ENCODE results near the gene C22orf23. TPM values are rescaled to one million over a fixed set of nuclear protein-coding genes. Genes with fewer than 3 reads are reported as not detected.

The C22orf23 gene
- total and polyA plus RNA-seq, 2 of the 4 experiments (the other 2 are of a cell fraction) = 0.39 to 0.54 TPM

GRCh38 chr22:37929390-37929789 lies 24.0 kb downstream of the C22orf23 start:
- TF ChIP-seq POLR2A (IDR thresholded peaks at IDR 0.05; ENCODE audit: low read depth, low read length) = no peak
- no peak for TF ChIP-seq NFE2L2 (IDR thresholded peaks at IDR 0.05; ENCODE audit: low read depth, low read length)
- no peaks in the 10 kb centered on the region for H3K9me3 ChIP-seq (ENCODE audit: control insufficient read depth, insufficient read depth, low read length)
- dilution Hi-C loops (cut with HindIII; ENCODE audit: low sequenced_read_pairs, unreplicated experiment) (no loop called here), in situ Hi-C loops (cut with MboI; ENCODE audit: low sequenced_read_pairs) (no loop called here), intact Hi-C loops (cut with micrococcal nuclease) (no loop called here)
- H2AFZ ChIP-seq (replicated peaks; ENCODE audit: low read length, poor library complexity) = no peak overlapping the region
- CTCF ChIA-PET = no interaction called here
- no peak overlapping the region for H3K23ac ChIP-seq (ENCODE audit: low read depth, low read length)
- no peak overlapping the region for H3K27ac ChIP-seq (ENCODE audit: insufficient read depth, low read length)
- peaks cover 56% of the 10 kb centered on the region for H3K36me3 ChIP-seq (ENCODE audit: control insufficient read depth, insufficient read depth, low read length)
- no peak overlapping the region for H3K9ac ChIP-seq (ENCODE audit: low read depth, low read length)
- WGBS, 2 experiments (ENCODE audit: extremely low coverage in 2 of 2, insufficient read length in 1 of 2) = 100% methylated on average over 3 of the region's 5 CpGs; no CpG with 5 or more reads in 1 of the 2 experiments
- no peak overlapping the region for H3K4ac ChIP-seq (ENCODE audit: low read depth, low read length)
- POLR2A ChIA-PET (ENCODE audit: unreplicated experiment) = no interaction called here
- H3K27me3 ChIP-seq (ENCODE audit: control insufficient read depth, insufficient read depth, low read length) = no peaks in the 10 kb centered on the region
- peaks cover 8% of the 10 kb centered on the region for H3K9me1 ChIP-seq (ENCODE audit: insufficient read depth, low read length)
- no peak overlapping the region for H2BK120ac ChIP-seq (ENCODE audit: low read depth, low read length)
- ATAC-seq (ENCODE audit: low read depth) (no peak), DNase-seq (no peak)
- no peak overlapping the region for H4K5ac ChIP-seq (ENCODE audit: low read depth, low read length)
- H2BK15ac ChIP-seq (ENCODE audit: low read depth, low read length) = no peak overlapping the region
- no peak overlapping the region for H2BK20ac ChIP-seq (ENCODE audit: low read depth, low read length)
- H3K14ac ChIP-seq (replicated peaks; ENCODE audit: low read depth, low read length) = no peak overlapping the region
- no peak overlapping the region for H2BK5ac ChIP-seq (ENCODE audit: low read depth, low read length, poor library complexity, severe bottlenecking)
- peaks cover 16% of the 10 kb centered on the region for H3K4me1 ChIP-seq (ENCODE audit: control insufficient read depth, insufficient read depth, low read length)
- no TSS peak for BruUV-seq (replicated peaks)
- H3K79me1 ChIP-seq (ENCODE audit: low read depth in 1 of 2, low read length in 2 of 2) = peaks cover 0 to 51% of the 10 kb centered on the region in 2 experiments; a peak in 3 of 4 replicates
- peak overlapping the region; percentile 13 for H2AK9ac ChIP-seq (replicated peaks; ENCODE audit: low read depth, low read length, poor library complexity)
- no peak overlapping the region for H3K4me3 ChIP-seq (ENCODE audit: insufficient read depth, low read depth, low read length)
- H3K56ac ChIP-seq (ENCODE audit: extremely low read depth, insufficient read depth, low read length) = no peak overlapping the region
- no peak overlapping the region for H3K4me2 ChIP-seq (ENCODE audit: low read depth, low read length)
- H3K18ac ChIP-seq (ENCODE audit: low read depth, low read length) = no peak overlapping the region
- peaks cover 36% of the 10 kb centered on the region for H4K20me1 ChIP-seq (ENCODE audit: insufficient read depth, low read length)
- H2AK5ac ChIP-seq (ENCODE audit: low read depth, low read length) = no peak overlapping the region
- H4K91ac ChIP-seq (ENCODE audit: insufficient read depth, low read depth, low read length) = no peak overlapping the region
- H4K8ac ChIP-seq (ENCODE audit: low read depth in 2 of 2, low read length in 2 of 2) = no peak overlapping the region
